ENCODE measurements around the gene GAREM2. TPM values are rescaled to one million over a fixed set of nuclear protein-coding genes. Genes with fewer than 3 reads are reported as not detected.

Gene GAREM2
- total RNA-seq, 2 experiments from 2014 or later, result not detected

- intact Hi-C loops (cut with micrococcal nuclease; ENCODE audit: unreplicated experiment), result no loop called here
- no peak overlapping the region for H3K4me2 ChIP-seq (ENCODE audit: low read length)
- TF ChIP-seq CTCF (conservative IDR thresholded peaks at IDR 0.05; ENCODE audit: low read length) (no peak), EZH2phosphoT487 (IDR thresholded peaks at IDR 0.05; ENCODE audit: borderline replicate concordance, low read depth, low read length) (no peak)
- no peaks in the 10 kb centered on the region for H3K79me2 ChIP-seq (ENCODE audit: insufficient read depth, low read depth, low read length)
- no peak overlapping the region for H3K27ac ChIP-seq (ENCODE audit: low read depth, low read length, poor library complexity, severe bottlenecking)
- no peak overlapping the region for H2AFZ ChIP-seq (ENCODE audit: low read length)
- ChIA-PET CTCF (ENCODE audit: unreplicated experiment) (no interaction called here), POLR2A (interaction anchor here (0.6 to 0.7 kb wide), 2 partner anchors 14 to 42 kb away, joined by 4 read pairs; no protein-coding TSS in a partner anchor)
- peaks cover 4% of the 10 kb centered on the region for H3K4me1 ChIP-seq (ENCODE audit: insufficient read depth, low read length, poor library complexity, severe bottlenecking)
- no peaks in the 10 kb centered on the region for H3K36me3 ChIP-seq (ENCODE audit: insufficient read depth, low read length)
- no peaks in the 10 kb centered on the region for H4K20me1 ChIP-seq (ENCODE audit: insufficient read depth, low read length)
- no peaks in the 10 kb centered on the region for H3K9me2 ChIP-seq (ENCODE audit: insufficient read depth, low read length)
- H3K4me3 ChIP-seq (ENCODE audit: low read depth, low read length, poor library complexity, severe bottlenecking), result no peak overlapping the region
- no TSS peak for BruUV-seq (replicated peaks)
- peaks cover 11% of the 10 kb centered on the region for H3K9me3 ChIP-seq (ENCODE audit: low read length)
- no peak for DNase-seq (ENCODE audit: low spot score)
These were observed 22.6 kb upstream of the GAREM2 start for GRCh38 chr2:26150243-26150642.

- DNase-seq (ENCODE audit: low spot score), result no peak
- Histone ChIP-seq H3K4me2 (ENCODE audit: low read length) (no peak overlapping the region), H3K4me1 (ENCODE audit: insufficient read depth, low read length, poor library complexity, severe bottlenecking) (no peaks in the 10 kb centered on the region), H3K9me3 (ENCODE audit: low read length) (peaks cover 11% of the 10 kb centered on the region), H3K36me3 (ENCODE audit: insufficient read depth, low read length) (no peaks in the 10 kb centered on the region), H3K79me2 (ENCODE audit: insufficient read depth, low read depth, low read length) (no peaks in the 10 kb centered on the region), H2AFZ (ENCODE audit: low read length) (no peak overlapping the region), H3K9me2 (ENCODE audit: insufficient read depth, low read length) (no peaks in the 10 kb centered on the region), H4K20me1 (ENCODE audit: insufficient read depth, low read length) (no peaks in the 10 kb centered on the region), H3K4me3 (ENCODE audit: low read depth, low read length, poor library complexity, severe bottlenecking) (no peak overlapping the region), H3K27ac (ENCODE audit: low read depth, low read length, poor library complexity, severe bottlenecking) (no peak overlapping the region)
- CTCF ChIA-PET (ENCODE audit: unreplicated experiment), result no interaction called here
- no peak for TF ChIP-seq CTCF (conservative IDR thresholded peaks at IDR 0.05; ENCODE audit: low read length)
- TF ChIP-seq EZH2phosphoT487 (IDR thresholded peaks at IDR 0.05; ENCODE audit: borderline replicate concordance, low read depth, low read length), result no peak
- BruUV-seq (replicated peaks), result no TSS peak
- intact Hi-C loops (cut with micrococcal nuclease; ENCODE audit: unreplicated experiment), result no loop called here
- POLR2A ChIA-PET, result interaction anchor here (0.7 kb wide), 1 partner anchor 858 kb away, joined by 5 read pairs; no protein-coding TSS in a partner anchor
These were observed 15.3 kb upstream of the GAREM2 start for GRCh38 chr2:26157580-26157979.

GRCh38 chr2:26161926-26162325 is 11.0 kb upstream of the GAREM2 start:
- POLR2A ChIA-PET, result no interaction called here
- CTCF ChIA-PET (ENCODE audit: unreplicated experiment), result no interaction called here

More at GRCh38 chr2:26161926-26162325, 11.0 kb upstream of the GAREM2 start:
- no peak for DNase-seq (ENCODE audit: low spot score)
- H3K27ac ChIP-seq (ENCODE audit: low read depth, low read length, poor library complexity, severe bottlenecking), result no peak overlapping the region
- H3K79me2 ChIP-seq (ENCODE audit: insufficient read depth, low read depth, low read length), result no peaks in the 10 kb centered on the region
- no peaks in the 10 kb centered on the region for H4K20me1 ChIP-seq (ENCODE audit: insufficient read depth, low read length)
- H3K9me2 ChIP-seq (ENCODE audit: insufficient read depth, low read length), result no peaks in the 10 kb centered on the region
- no peak overlapping the region for H2AFZ ChIP-seq (ENCODE audit: low read length)
- H3K4me2 ChIP-seq (ENCODE audit: low read length), result no peak overlapping the region
- intact Hi-C loops (cut with micrococcal nuclease; ENCODE audit: unreplicated experiment), result no loop called here
- no peaks in the 10 kb centered on the region for H3K4me1 ChIP-seq (ENCODE audit: insufficient read depth, low read length, poor library complexity, severe bottlenecking)
- H3K4me3 ChIP-seq (ENCODE audit: low read depth, low read length, poor library complexity, severe bottlenecking), result no peak overlapping the region
- H3K9me3 ChIP-seq (ENCODE audit: low read length), result no peaks in the 10 kb centered on the region
- H3K36me3 ChIP-seq (ENCODE audit: insufficient read depth, low read length), result no peaks in the 10 kb centered on the region
- TF ChIP-seq CTCF (conservative IDR thresholded peaks at IDR 0.05; ENCODE audit: low read length), result no peak
- no peak for TF ChIP-seq EZH2phosphoT487 (IDR thresholded peaks at IDR 0.05; ENCODE audit: borderline replicate concordance, low read depth, low read length)
- BruUV-seq (replicated peaks), result no TSS peak
